K562 (cell line): ENCODE results near the gene RCOR2. TPM values are rescaled to one million over a fixed set of nuclear protein-coding genes. Genes with fewer than 3 reads are reported as not detected.
A peak's percentile ranks its signal among the peaks of the same experiment; 100 is the strongest.

Experiments
- BHLHE40 ChIP-seq: IDR thresholded peaks from 2 replicates; pipeline ENCODE4 v1.6.1; 2011; ENCODE audit warnings: low read length, improper control_type of control experiment
- CREBBP ChIP-seq: IDR thresholded peaks from one replicate; pipeline ENCODE4 v1.6.1; 2012; ENCODE audit warnings: low read depth, mild to moderate bottlenecking, control low read depth, inconsistent platforms, low read length
- CTBP1 ChIP-seq: fragments of 450-650 bp; IDR thresholded peaks from 2 replicates; pipeline ENCODE4 v1.6.1; 2016; ENCODE audit warnings: borderline replicate concordance
- DPF2 ChIP-seq: fragments of 450-650 bp; IDR thresholded peaks from 2 replicates; pipeline ENCODE4 v1.6.1; 2016
- EGR1 ChIP-seq: fragments of 450-650 bp; conservative IDR thresholded peaks from 2 replicates; pipeline ENCODE4 v1.6.1; 2017; ENCODE audit warnings: mild to moderate bottlenecking
- FOXM1 ChIP-seq, 2 experiments: fragments of 450-650 bp in 1 of 2; sonication (generic) in 1 of 2; formaldehyde crosslinking in 1 of 2; IDR thresholded peaks; 2 replicates each; pipeline versions ENCODE4 v1.6.1 to v1.9.0; 2017 to 2022; ENCODE audit warnings: low read depth in 2 of 2, mild to moderate bottlenecking in 2 of 2, missing genetic modification reagents in 1 of 2, moderate library complexity in 1 of 2
- HOXB6 ChIP-seq: fragments of 250-450 bp; sonication (Bioruptor Pico); IDR thresholded peaks from 2 replicates; pipeline ENCODE4 v1.5.1; 2022; ENCODE audit warnings: mild to moderate bottlenecking, borderline replicate concordance
- MYC ChIP-seq, 2 experiments: fragments of 250-450 bp in 1 of 2; sonication (Bioruptor Pico) in 1 of 2; IDR thresholded peaks; 2 replicates each; pipeline versions ENCODE4 v1.5.1 to v1.6.1; 2012 to 2021; ENCODE audit warnings: low read depth in 2 of 2, borderline replicate concordance in 1 of 2, improper control_type of control experiment in 1 of 2, low read length in 1 of 2, mild to moderate bottlenecking in 1 of 2, moderate library complexity in 1 of 2
- NFYB ChIP-seq: IDR thresholded peaks from 2 replicates; pipeline ENCODE4 v1.6.1; 2011; ENCODE audit warnings: mild to moderate bottlenecking, moderate library complexity; ENCODE audit not compliant: insufficient read length; ENCODE audit errors: extremely low read depth
- PHB2 ChIP-seq: fragments of 450-650 bp; IDR thresholded peaks from 2 replicates; pipeline ENCODE4 v1.6.1; 2017; ENCODE audit warnings: low read depth
- RBBP5 ChIP-seq: fragments of 200-600 bp; sonication (generic); IDR thresholded peaks from 2 replicates; pipeline ENCODE4 v1.6.1; 2012; ENCODE audit warnings: borderline replicate concordance, mild to moderate bottlenecking, low read length, control low read depth, inconsistent platforms; ENCODE audit not compliant: insufficient read depth, poor library complexity, severe bottlenecking
- RNF2 ChIP-seq: sonication (generic); IDR thresholded peaks from 2 replicates; pipeline ENCODE4 v1.6.1; 2016
- ZFP36 ChIP-seq: fragments of 150-350 bp; IDR thresholded peaks from 2 replicates; pipeline ENCODE4 v1.6.1; 2018; ENCODE audit warnings: low read length, low read depth; ENCODE audit not compliant: partially characterized antibody
- polyA plus RNA-seq, 8 experiments: library from polyadenylated mRNA; depleted of rRNA in 4 of 8; stranded (reverse) in 5 of 8; unstranded in 3 of 8; fragments of >200 nt; fragmentation: Nextera tagmentation in 2 of 8; fragmentation: Illumina TruSeq in 1 of 8; extraction: Ambion mirVana in 2 of 8; extraction: Trizol in 1 of 8; gene quantifications; 2 replicates each; pipeline versions ENCODE4 v1.2.1 to v1.2.3, GENCODE V29; 2011 to 2014; ENCODE audit warnings: inconsistent platforms in 1 of 8, missing spikeins in 1 of 8
- total RNA-seq, 7 experiments: library from RNA; depleted of rRNA in 6 of 7; stranded (reverse); fragments of >200 nt in 6 of 7; fragmentation: Illumina TruSeq in 2 of 7; extraction: Trizol in 2 of 7; gene quantifications; 2 replicates each; pipeline versions ENCODE4 v1.2.1 to v1.2.3, GENCODE V29; 2011 to 2021; ENCODE audit warnings: low replicate concordance in 1 of 7
- TF ChIP-seq, protein P1 (sequence below): fragments of 250-450 bp; sonication (Bioruptor Pico); IDR thresholded peaks from 2 replicates; pipeline ENCODE4 v1.4.0; 2020
- TF ChIP-seq, protein P2 (sequence below), 2 experiments: fragments of 250-450 bp in 1 of 2; fragments of 450-650 bp in 1 of 2; sonication (Bioruptor Pico) in 1 of 2; IDR thresholded peaks; 2 replicates each; pipeline versions ENCODE4 v1.6.1 to v1.8.0; 2016 to 2021; ENCODE audit warnings: mild to moderate bottlenecking in 2 of 2, moderate library complexity in 2 of 2, missing compliant biosample characterization in 1 of 2, missing genetic modification characterization in 1 of 2
- TF ChIP-seq, protein P3 (sequence below): fragments of 450-650 bp; IDR thresholded peaks from 2 replicates; pipeline ENCODE4 v1.6.1; 2018; ENCODE audit warnings: mild to moderate bottlenecking, low read depth; ENCODE audit not compliant: partially characterized antibody
- TF ChIP-seq, protein P4 (sequence below): sonication (generic); formaldehyde crosslinking; IDR thresholded peaks from 2 replicates; pipeline ENCODE4 v1.8.1; 2022; ENCODE audit warnings: missing genetic modification reagents

The RCOR2 gene
- total and polyA plus RNA-seq, 9 of the 15 experiments (the other 6 are each of a cell fraction or from before 2014, with no cell fraction given): 0.04 to 6.5 (median 2.5) TPM; not detected in 1

DNA sequence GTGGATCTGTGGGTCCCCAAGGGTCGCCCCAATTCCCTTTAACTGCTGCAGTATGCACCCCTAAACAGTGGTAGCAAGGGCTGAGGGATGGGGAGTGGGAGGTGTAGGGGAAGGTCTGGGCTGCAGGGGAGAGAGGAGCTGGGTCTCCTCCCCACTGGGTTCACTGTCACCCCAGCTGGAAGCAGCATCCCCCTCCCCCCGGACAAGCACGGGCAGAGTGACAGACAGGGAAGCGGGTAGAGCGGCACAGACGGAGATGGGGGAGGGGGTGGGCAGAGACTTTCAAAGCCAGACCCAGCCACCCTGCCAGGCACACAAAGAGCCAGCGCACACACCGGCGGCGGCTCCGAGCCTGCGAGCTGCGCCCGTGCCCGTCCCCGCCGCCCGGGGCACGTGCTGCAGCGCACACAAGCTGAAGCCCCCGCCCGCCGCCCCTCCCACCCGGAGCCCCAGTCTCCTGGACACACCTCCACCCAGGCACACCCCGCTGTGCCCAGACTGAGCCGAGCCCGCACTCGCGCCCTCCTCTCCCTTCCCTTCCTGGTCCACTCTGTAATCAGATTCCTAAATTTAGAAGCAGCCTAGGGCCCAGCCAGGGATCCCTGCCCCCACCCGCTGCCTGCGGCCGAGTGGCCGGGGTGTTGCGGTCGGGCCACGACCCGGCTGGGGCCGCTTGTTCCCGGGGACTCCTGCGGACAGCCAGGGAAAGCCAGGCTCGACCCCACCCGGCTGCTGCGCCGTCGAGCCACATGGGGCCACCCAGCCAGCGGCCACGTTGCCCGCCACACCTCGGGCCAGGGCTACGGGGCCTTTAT, 935 bp upstream of the RCOR2 start (continued):
- no peak; the same call in 1 of the 2 replicates for TF ChIP-seq DPF2
- TF ChIP-seq MYC (IDR thresholded peaks at IDR 0.05; ENCODE audit: low read depth, low read length): peak; percentile 11; the same call in 1 of the 2 replicates
- no peak for TF ChIP-seq MYC (CRISPR knock-in tag; IDR thresholded peaks at IDR 0.05; ENCODE audit: borderline replicate concordance, low read depth)
- TF ChIP-seq, protein P1, sequence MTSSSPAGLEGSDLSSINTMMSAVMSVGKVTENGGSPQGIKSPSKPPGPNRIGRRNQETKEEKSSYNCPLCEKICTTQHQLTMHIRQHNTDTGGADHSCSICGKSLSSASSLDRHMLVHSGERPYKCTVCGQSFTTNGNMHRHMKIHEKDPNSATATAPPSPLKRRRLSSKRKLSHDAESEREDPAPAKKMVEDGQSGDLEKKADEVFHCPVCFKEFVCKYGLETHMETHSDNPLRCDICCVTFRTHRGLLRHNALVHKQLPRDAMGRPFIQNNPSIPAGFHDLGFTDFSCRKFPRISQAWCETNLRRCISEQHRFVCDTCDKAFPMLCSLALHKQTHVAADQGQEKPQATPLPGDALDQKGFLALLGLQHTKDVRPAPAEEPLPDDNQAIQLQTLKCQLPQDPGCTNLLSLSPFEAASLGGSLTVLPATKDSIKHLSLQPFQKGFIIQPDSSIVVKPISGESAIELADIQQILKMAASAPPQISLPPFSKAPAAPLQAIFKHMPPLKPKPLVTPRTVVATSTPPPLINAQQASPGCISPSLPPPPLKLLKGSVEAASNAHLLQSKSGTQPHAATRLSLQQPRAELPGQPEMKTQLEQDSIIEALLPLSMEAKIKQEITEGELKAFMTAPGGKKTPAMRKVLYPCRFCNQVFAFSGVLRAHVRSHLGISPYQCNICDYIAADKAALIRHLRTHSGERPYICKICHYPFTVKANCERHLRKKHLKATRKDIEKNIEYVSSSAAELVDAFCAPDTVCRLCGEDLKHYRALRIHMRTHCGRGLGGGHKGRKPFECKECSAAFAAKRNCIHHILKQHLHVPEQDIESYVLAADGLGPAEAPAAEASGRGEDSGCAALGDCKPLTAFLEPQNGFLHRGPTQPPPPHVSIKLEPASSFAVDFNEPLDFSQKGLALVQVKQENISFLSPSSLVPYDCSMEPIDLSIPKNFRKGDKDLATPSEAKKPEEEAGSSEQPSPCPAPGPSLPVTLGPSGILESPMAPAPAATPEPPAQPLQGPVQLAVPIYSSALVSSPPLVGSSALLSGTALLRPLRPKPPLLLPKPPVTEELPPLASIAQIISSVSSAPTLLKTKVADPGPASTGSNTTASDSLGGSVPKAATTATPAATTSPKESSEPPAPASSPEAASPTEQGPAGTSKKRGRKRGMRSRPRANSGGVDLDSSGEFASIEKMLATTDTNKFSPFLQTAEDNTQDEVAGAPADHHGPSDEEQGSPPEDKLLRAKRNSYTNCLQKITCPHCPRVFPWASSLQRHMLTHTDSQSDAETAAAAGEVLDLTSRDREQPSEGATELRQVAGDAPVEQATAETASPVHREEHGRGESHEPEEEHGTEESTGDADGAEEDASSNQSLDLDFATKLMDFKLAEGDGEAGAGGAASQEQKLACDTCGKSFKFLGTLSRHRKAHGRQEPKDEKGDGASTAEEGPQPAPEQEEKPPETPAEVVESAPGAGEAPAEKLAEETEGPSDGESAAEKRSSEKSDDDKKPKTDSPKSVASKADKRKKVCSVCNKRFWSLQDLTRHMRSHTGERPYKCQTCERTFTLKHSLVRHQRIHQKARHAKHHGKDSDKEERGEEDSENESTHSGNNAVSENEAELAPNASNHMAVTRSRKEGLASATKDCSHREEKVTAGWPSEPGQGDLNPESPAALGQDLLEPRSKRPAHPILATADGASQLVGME (CRISPR knock-in tag): no peak
- no peak for TF ChIP-seq ZFP36
- TF ChIP-seq HOXB6: no peak
- TF ChIP-seq, protein P2, sequence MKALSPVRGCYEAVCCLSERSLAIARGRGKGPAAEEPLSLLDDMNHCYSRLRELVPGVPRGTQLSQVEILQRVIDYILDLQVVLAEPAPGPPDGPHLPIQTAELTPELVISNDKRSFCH (CRISPR knock-in tag; IDR thresholded peaks at IDR 0.05): no peak
- TF ChIP-seq, protein P2 (tag; IDR thresholded peaks at IDR 0.05): peak; percentile 75; the same call in 1 of the 2 replicates
- TF ChIP-seq PHB2: no peak
- peak; percentile 77; the same call in 1 of the 2 replicates for TF ChIP-seq BHLHE40
- no peak for TF ChIP-seq FOXM1 (IDR thresholded peaks at IDR 0.05; ENCODE audit: low read depth)
- TF ChIP-seq FOXM1 (CRISPR knock-in tag; IDR thresholded peaks at IDR 0.05; ENCODE audit: low read depth): no peak
- TF ChIP-seq, protein P3, sequence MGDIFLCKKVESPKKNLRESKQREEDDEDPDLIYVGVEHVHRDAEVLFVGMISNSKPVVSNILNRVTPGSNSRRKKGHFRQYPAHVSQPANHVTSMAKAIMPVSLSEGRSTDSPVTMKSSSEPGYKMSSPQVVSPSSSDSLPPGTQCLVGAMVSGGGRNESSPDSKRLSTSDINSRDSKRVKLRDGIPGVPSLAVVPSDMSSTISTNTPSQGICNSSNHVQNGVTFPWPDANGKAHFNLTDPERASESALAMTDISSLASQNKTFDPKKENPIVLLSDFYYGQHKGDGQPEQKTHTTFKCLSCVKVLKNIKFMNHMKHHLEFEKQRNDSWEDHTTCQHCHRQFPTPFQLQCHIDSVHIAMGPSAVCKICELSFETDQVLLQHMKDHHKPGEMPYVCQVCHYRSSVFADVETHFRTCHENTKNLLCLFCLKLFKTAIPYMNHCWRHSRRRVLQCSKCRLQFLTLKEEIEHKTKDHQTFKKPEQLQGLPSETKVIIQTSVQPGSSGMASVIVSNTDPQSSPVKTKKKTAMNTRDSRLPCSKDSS: no peak
- no peak for TF ChIP-seq RBBP5
- TF ChIP-seq EGR1: no peak
- peak; percentile 85; the same call in 1 of the 2 replicates for TF ChIP-seq RNF2
- TF ChIP-seq CTBP1: peak; percentile 40; the same call in 1 of the 2 replicates
- TF ChIP-seq, protein P4, sequence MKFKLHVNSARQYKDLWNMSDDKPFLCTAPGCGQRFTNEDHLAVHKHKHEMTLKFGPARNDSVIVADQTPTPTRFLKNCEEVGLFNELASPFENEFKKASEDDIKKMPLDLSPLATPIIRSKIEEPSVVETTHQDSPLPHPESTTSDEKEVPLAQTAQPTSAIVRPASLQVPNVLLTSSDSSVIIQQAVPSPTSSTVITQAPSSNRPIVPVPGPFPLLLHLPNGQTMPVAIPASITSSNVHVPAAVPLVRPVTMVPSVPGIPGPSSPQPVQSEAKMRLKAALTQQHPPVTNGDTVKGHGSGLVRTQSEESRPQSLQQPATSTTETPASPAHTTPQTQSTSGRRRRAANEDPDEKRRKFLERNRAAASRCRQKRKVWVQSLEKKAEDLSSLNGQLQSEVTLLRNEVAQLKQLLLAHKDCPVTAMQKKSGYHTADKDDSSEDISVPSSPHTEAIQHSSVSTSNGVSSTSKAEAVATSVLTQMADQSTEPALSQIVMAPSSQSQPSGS (CRISPR knock-in tag): no peak
- TF ChIP-seq NFYB: no peak
- no peak for TF ChIP-seq CREBBP
